ENCODE measurements around the gene LRP1B.

GRCh38 chr2:142097711-142098110 lies 33.1 kb downstream of the LRP1B start:
- TF ChIP-seq GABPA (IDR thresholded peaks at IDR 0.05; ENCODE audit: low read depth), result no peak
- TF ChIP-seq, protein P1, sequence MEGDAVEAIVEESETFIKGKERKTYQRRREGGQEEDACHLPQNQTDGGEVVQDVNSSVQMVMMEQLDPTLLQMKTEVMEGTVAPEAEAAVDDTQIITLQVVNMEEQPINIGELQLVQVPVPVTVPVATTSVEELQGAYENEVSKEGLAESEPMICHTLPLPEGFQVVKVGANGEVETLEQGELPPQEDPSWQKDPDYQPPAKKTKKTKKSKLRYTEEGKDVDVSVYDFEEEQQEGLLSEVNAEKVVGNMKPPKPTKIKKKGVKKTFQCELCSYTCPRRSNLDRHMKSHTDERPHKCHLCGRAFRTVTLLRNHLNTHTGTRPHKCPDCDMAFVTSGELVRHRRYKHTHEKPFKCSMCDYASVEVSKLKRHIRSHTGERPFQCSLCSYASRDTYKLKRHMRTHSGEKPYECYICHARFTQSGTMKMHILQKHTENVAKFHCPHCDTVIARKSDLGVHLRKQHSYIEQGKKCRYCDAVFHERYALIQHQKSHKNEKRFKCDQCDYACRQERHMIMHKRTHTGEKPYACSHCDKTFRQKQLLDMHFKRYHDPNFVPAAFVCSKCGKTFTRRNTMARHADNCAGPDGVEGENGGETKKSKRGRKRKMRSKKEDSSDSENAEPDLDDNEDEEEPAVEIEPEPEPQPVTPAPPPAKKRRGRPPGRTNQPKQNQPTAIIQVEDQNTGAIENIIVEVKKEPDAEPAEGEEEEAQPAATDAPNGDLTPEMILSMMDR (IDR thresholded peaks at IDR 0.05), result no peak
- TF ChIP-seq MAX (IDR thresholded peaks at IDR 0.05; ENCODE audit: low read depth), result no peak
- TF ChIP-seq FOXJ3 (CRISPR knock-in tag; IDR thresholded peaks at IDR 0.05), result no peak
- no peak for TF ChIP-seq POLR2AphosphoS5 (IDR thresholded peaks at IDR 0.05; ENCODE audit: low read depth, low read length)
- no peak for TF ChIP-seq RCOR1 (IDR thresholded peaks at IDR 0.05; ENCODE audit: low read length)
